ENCODE results near the gene ADGRA1.

DNA sequence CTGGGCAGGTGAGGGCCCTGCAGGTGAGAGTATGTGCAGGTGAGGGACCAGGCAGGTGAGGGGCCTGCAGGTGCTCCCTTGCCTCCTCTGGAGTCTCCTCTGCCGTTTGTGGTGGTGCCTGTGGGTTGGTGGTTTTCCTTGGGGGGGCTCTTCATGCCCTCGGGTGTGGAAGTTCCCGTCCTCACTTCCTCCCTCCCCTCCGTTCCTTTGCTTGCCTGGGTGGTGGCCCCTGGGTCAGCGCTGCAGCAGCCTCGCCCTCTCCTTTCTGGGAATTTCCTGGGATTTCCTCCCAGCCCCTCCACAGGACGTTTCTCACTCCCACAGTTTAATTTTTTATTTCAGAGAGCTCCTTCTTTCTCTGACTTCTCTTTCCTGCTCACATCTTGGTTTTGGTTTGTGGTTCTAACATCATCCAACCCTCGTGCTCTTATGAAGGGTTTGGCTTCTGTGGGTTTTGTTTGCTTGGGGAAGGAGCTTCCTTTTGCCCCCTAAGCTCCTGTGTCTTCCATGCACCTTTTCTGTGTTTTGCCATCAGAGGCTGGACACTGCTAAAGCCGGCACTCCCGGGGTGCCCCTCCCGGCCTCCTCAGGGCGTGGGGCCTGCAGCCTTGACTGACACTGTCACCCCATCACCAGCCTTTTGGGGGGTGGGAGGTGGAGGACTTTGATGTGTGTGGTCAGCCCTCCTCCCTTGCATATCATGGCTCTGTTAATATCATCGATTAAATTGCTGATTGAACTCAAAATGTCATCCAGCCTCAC, 29.2 kb upstream of the ADGRA1 start:
- TF ChIP-seq SP1 (IDR thresholded peaks at IDR 0.05) (no peak), FOXA1 (IDR thresholded peaks at IDR 0.05) (no peak), BHLHE40 (IDR thresholded peaks at IDR 0.05; ENCODE audit: borderline replicate concordance) (no peak), ARNT (IDR thresholded peaks at IDR 0.05) (no peak), CTBP1 (IDR thresholded peaks at IDR 0.05; ENCODE audit: borderline replicate concordance) (no peak), FOXK2 (IDR thresholded peaks at IDR 0.05) (no peak), ZNF384 (IDR thresholded peaks at IDR 0.05) (no peak), NFRKB (IDR thresholded peaks at IDR 0.05) (no peak), SUZ12 (IDR thresholded peaks at IDR 0.05) (no peak), LEF1 (IDR thresholded peaks at IDR 0.05; ENCODE audit: borderline replicate concordance) (no peak), TARDBP (IDR thresholded peaks at IDR 0.05) (no peak), FOXM1 (IDR thresholded peaks at IDR 0.05; ENCODE audit: borderline replicate concordance) (no peak)
- TF ChIP-seq, protein P1, sequence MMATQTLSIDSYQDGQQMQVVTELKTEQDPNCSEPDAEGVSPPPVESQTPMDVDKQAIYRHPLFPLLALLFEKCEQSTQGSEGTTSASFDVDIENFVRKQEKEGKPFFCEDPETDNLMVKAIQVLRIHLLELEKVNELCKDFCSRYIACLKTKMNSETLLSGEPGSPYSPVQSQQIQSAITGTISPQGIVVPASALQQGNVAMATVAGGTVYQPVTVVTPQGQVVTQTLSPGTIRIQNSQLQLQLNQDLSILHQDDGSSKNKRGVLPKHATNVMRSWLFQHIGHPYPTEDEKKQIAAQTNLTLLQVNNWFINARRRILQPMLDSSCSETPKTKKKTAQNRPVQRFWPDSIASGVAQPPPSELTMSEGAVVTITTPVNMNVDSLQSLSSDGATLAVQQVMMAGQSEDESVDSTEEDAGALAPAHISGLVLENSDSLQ (IDR thresholded peaks at IDR 0.05): no peak

Data from HEK293T (cell line).